NCI-H2196 treated with DMSO at 0.1 percent for 48 hours (cell line): ENCODE measurements around the gene GPALPP1.
"Not testable (repeated sequence)": the region's sequence is repeated elsewhere in the genome, so short reads cannot be mapped to it uniquely, and the experiment has no call there.

Experiments
- DNase-seq: peaks from one replicate; lab custom pipeline; 2025; ENCODE audit not compliant: unreplicated experiment; lab: John Stamatoyannopoulos, UW

GPALPP1 gene

GRCh38 chr13:45004096-45004495 is 14.8 kb downstream of the GPALPP1 start:
- DNase-seq = no peak

- no peak for DNase-seq
Observed at GRCh38 chr13:45007225-45007624, 17.9 kb downstream of the GPALPP1 start.

- no peak for DNase-seq
Observed at GRCh38 chr13:45007823-45008222, 18.5 kb downstream of the GPALPP1 start.

GRCh38 chr13:45011198-45011597 is 21.9 kb downstream of the GPALPP1 start:
- no peak for DNase-seq

- DNase-seq = no peak
Observed at GRCh38 chr13:45015300-45015699, 26.0 kb downstream of the GPALPP1 start.

DNA sequence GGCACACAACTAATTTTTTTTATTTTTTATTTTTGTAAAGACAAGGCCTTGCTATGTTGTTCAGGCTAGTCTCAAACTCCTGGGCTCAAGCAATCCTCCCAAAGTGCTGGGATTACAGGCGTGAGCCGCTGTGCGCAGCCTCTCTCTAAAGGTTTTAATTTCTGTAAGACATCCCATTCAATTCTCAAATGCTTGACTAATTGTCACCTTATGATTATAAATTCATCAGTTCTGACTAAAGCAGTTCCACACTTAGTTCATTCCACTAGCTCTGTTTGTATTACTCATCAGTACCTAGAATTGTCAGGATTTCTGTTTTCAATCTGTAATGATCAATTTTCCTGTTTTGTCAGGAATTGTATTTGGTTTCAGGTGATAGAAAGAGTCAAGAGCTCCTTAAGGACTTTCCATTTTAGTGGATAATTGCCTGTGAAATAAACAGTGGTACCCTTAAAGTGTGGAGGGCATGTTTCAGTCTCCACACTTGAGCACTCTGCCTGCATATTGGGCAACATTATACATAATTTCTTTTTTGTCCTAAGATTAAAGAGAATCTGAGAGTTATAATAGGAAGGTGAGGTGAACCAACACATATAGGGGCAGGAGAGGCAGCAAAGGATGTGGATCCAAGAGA is 27.6 kb downstream of the GPALPP1 start:
- DNase-seq = no peak

DNA sequence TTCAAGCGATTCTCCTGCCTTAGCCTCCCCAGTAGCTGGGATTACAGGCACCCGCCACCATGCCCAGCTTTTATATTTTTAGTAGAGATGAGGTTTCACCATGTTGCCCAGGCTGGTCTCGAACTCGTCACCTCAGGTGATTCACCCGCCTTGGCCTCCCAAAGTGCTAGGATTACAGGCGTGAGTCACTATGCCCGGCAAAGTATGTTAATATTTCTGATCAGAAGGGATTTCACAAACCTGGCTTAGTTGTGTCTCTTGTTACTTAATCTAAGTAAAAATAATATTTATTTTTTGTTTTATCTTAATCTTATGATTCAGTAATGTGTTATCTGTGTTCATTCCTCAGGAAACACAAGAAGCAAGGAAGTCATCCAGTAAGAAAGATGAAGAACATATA is 30.6 kb downstream of the GPALPP1 start:
- DNase-seq = not testable (repeated sequence)

GRCh38 chr13:45021250-45021649 is 31.9 kb downstream of the GPALPP1 start:
- DNase-seq = no peak

- no peak for DNase-seq
Observed at GRCh38 chr13:45024847-45025246, 35.5 kb downstream of the GPALPP1 start.

DNA sequence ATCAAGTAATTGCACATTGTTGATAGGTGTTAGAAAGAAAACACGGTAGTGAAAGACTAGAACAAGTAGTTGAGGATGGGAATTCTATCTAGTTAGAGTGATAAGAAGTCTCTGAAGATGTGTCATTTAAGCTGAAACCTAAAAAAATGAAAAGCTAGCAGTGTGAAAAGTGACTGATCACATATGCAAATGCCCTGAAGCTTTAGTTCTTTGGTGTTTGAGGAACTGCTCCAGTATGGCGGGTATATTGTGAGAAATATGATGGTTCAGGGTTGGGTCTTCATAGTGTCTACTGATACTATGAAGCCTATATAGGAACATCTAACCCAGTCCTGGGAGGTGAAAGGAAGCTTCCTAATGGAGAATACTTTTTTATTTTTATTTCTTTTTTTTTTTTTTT is 45.0 kb downstream of the GPALPP1 start:
- DNase-seq = no peak

DNA sequence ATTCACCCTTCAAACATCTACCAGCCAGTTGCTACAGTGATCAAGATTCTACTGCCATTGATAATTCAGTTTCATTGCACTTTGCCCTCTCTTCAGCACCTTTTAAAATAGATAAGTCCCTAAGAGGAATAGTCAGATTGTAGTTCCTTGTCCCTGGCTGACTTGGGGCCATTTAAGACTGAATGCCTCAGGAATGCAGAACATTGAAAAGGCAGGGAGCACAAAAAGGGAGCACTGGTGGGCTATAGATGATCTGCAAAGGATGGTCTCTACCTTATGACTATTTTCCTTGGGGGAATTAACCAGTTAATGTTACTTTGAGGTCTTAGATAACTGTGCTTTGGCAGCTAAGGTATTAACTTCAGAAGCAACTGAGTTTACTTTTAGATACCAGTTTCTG is 46.9 kb downstream of the GPALPP1 start:
- no peak for DNase-seq

- DNase-seq = no peak
Observed at GRCh38 chr13:45040173-45040572, 50.8 kb downstream of the GPALPP1 start.

GRCh38 chr13:45040622-45041021 is 51.3 kb downstream of the GPALPP1 start:
- no peak for DNase-seq

- no peak for DNase-seq
Observed at GRCh38 chr13:45042539-45042938, 53.2 kb downstream of the GPALPP1 start.

GRCh38 chr13:45046445-45046844 is 57.1 kb downstream of the GPALPP1 start:
- DNase-seq = no peak

DNA sequence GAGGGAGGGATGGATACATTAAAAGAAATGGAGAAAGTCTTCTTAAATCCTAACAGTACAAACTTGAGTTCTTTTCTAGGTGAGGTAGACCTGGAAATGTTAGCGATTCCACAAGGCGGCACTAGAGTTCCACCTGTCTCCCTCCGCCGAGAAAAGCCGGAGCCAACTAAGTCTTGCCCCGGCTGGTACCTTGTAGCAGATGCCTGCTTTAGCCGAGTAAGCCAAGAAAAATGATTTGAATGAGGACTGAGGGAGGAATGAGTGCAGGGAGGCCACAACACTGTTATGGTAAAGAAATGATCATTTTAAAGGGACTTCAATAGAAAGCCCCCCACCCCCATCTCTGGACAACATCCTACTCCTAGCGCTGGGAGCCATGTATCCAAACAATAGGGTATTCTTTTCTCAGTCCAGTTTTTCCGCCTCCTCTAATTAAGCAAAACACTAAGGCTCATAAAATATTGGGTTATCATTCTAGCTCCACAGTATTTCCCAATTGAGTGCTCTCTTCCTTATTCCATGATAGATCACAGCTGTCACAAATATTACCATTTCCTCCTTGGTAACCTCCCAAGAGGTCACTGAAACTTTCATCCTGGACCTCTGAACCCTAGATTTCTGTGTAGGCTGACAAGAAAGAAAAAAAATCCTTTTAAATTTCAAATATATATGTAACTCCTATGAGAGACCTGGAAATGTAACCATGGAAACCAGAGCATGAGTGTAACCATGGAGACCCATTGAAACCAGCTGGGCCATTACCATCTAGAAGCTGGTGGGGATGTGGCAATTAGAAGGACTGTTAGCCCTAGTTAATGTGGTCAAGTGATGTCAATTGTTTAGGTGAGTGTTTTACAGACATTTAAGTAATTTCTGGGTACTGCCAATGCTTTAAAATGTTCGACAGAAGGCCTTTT is 58.3 kb downstream of the GPALPP1 start:
- DNase-seq = peak; percentile 38

DNA sequence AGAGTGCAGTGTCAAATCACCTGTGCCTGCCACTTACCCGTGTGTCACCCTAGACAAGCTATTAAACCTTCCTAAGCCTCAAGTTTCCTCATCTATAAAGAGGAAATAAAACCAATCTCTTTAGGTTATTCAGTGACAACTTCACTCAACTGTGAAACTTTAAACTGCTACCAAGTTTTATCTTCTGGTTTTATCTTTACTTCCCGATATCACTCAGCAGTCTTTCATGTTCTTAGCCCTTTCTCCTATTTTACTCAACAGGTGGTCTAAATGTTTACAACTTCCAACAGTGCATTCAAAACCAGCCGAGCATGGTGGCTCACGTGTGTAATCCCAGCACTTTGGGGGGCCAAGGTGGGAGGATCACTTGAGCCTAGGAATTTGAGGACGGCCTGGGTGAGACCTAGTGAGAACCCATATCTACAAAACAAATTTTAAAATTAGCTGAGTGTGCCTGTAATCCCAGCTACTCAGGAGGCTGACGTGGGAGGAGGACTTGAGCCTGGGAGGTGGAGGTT is 59.6 kb downstream of the GPALPP1 start:
- DNase-seq = no peak

DNA sequence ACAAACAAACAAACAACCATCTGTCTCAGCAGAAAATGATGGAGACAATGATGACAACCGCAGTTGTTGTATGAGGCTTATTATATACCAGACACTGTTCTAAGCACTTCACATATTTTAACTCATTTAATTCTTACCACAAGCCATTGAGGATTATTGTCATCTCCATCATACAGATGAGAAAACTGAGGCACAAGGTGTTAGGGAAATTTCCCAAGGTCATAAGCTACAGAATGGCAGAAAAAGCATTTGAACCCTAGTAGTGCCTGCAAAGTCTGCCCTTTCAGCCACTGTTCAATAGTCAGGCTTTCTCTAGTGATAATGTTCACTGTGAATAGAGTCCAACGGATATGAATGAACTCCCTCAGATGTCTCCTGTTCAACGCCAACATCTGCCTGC is 60.1 kb downstream of the GPALPP1 start:
- DNase-seq = no peak

- DNase-seq = no peak
Observed at GRCh38 chr13:45051315-45051714, 62.0 kb downstream of the GPALPP1 start.

DNA sequence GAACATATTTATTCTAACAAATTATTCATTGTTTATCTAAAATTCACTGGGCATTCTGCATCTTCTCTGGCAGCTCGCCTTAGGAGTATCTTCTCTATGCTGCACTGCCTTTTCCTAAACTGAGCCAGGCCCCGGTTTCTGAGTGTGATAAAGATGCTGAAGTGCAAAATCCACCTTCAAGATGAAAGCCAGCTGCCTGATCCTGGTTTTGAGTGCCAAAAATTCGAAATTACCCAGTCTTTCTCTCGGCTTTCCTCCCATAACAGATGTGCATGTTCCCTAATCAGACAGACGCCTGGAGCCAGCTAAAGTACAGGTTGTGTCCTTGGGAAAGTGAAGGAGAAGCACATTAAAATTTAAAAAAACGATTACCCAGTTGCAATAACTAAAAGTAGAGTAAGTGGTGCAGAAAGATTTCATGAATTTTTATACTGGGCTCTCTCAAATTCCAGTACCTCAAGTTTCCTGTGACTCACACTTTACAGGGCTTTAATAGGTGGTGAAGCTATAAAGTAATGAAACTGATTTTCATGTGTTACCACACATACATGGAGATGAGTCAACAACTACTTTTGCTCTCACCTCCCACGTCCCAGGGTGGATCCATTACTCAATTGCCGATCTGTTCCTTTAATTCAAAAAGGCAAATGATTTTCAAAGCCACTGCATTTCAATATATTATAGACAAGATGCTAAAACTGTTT is 66.0 kb downstream of the GPALPP1 start:
- no peak for DNase-seq

GRCh38 chr13:45055902-45056648 is 66.7 kb downstream of the GPALPP1 start:
- DNase-seq = no peak
